Pancreas (tissue), 10 donors: ENCODE measurements around the gene ACOT8. TPM values are rescaled to one million over a fixed set of nuclear protein-coding genes. Genes with fewer than 3 reads are reported as not detected.

Source experiments
- ATAC-seq, 4 donors: fragments of 200-7000 bp; cut with Tn5 transposase; one replicate each; pipeline versions ENCODE4 v1.8.0 to v1.9.1; 2020; ENCODE audit warnings: mild to moderate bottlenecking in 4 of 4, moderate library complexity in 4 of 4
- DNase-seq, 6 donors: peaks; one replicate each; pipeline ENCODE4 v3.0.0-alpha.2; 2020
- FAIRE-seq: peaks from 2 replicates; lab custom pipeline; 2012; peaks lifted over from hg19 to GRCh38; lab: Jason Lieb, UNC
- H3K27ac ChIP-seq, 4 donors: fragments of 200-600 bp; sonication (generic); 1 replicate in 3 of 4; 2 replicates in 1 of 4; pipeline versions ENCODE4 v1.5.0 to v1.8.0; 2020
- H3K27me3 ChIP-seq, 4 donors: fragments of 200-600 bp; one replicate each; pipeline ENCODE4 v1.8.0; 2021
- H3K36me3 ChIP-seq, 3 donors: fragments of 200-600 bp; sonication (generic) in 1 of 3; one replicate each; pipeline versions ENCODE4 v1.5.0 to v1.8.0; 2020 to 2021
- H3K4me1 ChIP-seq, 3 donors: fragments of 200-600 bp; one replicate each; pipeline ENCODE4 v1.8.0; 2021
- H3K4me3 ChIP-seq, 4 donors: fragments of 200-600 bp; sonication (generic) in 2 of 4; one replicate each; pipeline versions ENCODE4 v1.5.0 to v1.8.0; 2020 to 2021
- H3K9me3 ChIP-seq, 4 donors: fragments of 200-600 bp; one replicate each; pipeline ENCODE4 v1.8.0; 2021
- WGBS, 2 donors: extraction: QIAGEN DNeasy Blood & Tissue Kit; methylation state at CpG; one replicate each; pipeline ENCODE4 v1.1.7; 2013; 5-methylcytosine and 5-hydroxymethylcytosine counted together
- intact Hi-C, 3 donors: fragments of 100-400 bp; cut with DNase I; formaldehyde crosslinking; loops; one replicate each; pipeline versions ENCODE4 v1.11.1 to v1.14.2; 2022
- polyA plus RNA-seq, 2 donors: library from polyadenylated mRNA; stranded (reverse); fragments of 200-250 nt; gene quantifications; one replicate each; pipeline ENCODE4 v1.2.3, GENCODE V29; 2013
- total RNA-seq, 6 donors: library from RNA; stranded (reverse); fragmentation: NEBNext Ultra II Directional in 4 of 6; extraction: Animal tissue kit (Norgen Biotek cat#: 25700) in 4 of 6; gene quantifications; one replicate each; pipeline versions ENCODE4 v1.2.1 to v1.2.4, GENCODE V29; 2021 to 2023
- TF ChIP-seq, protein P1 (sequence below), 4 donors: fragments of 200-600 bp; sonication (generic) in 3 of 4; IDR thresholded peaks; one replicate each; pipeline versions ENCODE4 v1.5.0 to v1.8.0; 2021; ENCODE audit warnings: antibody characterized with exemption in 4 of 4
- donor health status: healthy with polysubstance abuse.
- donor health status: DM: no; HTN: no; CAD: no; lungs with moderate emphysema.
- donor health status: DM: no; HTN: no; CAD: no.
- donor health status: control.
- donor health status: control.
- donor health status: Bipolar disorder and iron deficiency.
- donor health status: DM: yes; HTN: yes; CAD: no.
- donor health status: DM: no; HTN: no; CAD: no.
- donor health status: DM: no; HTN: no; CAD: no.
- donor health status: DM: yes; HTN: yes; CAD: no.

ACOT8 gene
- total and polyA plus RNA-seq, 8 donors = 7.0 to 21.2 (median 10.2) TPM

DNA sequence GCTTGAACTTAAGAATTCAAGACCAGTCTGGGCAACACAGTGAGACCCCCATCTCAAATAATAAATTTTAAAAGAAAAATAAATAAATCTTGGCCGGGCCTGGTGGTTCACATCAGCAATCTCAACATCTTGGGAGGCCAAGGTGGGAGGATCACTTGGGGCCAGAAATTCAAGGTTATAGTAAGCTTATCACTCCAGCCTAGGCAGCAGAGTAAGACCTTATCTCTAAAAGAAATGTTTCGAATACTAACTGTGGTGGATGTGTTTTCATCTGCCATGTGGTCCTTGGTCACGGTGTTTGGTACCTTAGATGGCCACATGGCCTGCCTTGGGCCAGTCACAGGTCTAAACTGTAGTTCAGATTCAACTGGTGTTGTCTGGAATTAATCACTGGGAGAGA lies 39.0 kb downstream of the ACOT8 start:
- H3K4me1 ChIP-seq = peaks cover 0 to 4% (median 0%) of the 10 kb centered on the region in 3 donors
- FAIRE-seq (no peak), ATAC-seq (no peak), DNase-seq (no peak)
- WGBS, 2 donors = 66% methylated on average over 3 of the region's 3 CpGs
- H3K27me3 ChIP-seq = peaks cover 0 to 15% (median 2%) of the 10 kb centered on the region in 4 donors
- H3K27ac ChIP-seq = no peak overlapping the region
- intact Hi-C loops = no loop called here
- H3K4me3 ChIP-seq = no peak overlapping the region
- H3K36me3 ChIP-seq = no peaks in the 10 kb centered on the region
- no peaks in the 10 kb centered on the region for H3K9me3 ChIP-seq
- TF ChIP-seq, protein P1, sequence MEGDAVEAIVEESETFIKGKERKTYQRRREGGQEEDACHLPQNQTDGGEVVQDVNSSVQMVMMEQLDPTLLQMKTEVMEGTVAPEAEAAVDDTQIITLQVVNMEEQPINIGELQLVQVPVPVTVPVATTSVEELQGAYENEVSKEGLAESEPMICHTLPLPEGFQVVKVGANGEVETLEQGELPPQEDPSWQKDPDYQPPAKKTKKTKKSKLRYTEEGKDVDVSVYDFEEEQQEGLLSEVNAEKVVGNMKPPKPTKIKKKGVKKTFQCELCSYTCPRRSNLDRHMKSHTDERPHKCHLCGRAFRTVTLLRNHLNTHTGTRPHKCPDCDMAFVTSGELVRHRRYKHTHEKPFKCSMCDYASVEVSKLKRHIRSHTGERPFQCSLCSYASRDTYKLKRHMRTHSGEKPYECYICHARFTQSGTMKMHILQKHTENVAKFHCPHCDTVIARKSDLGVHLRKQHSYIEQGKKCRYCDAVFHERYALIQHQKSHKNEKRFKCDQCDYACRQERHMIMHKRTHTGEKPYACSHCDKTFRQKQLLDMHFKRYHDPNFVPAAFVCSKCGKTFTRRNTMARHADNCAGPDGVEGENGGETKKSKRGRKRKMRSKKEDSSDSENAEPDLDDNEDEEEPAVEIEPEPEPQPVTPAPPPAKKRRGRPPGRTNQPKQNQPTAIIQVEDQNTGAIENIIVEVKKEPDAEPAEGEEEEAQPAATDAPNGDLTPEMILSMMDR (IDR thresholded peaks at IDR 0.05) = no peak

DNA sequence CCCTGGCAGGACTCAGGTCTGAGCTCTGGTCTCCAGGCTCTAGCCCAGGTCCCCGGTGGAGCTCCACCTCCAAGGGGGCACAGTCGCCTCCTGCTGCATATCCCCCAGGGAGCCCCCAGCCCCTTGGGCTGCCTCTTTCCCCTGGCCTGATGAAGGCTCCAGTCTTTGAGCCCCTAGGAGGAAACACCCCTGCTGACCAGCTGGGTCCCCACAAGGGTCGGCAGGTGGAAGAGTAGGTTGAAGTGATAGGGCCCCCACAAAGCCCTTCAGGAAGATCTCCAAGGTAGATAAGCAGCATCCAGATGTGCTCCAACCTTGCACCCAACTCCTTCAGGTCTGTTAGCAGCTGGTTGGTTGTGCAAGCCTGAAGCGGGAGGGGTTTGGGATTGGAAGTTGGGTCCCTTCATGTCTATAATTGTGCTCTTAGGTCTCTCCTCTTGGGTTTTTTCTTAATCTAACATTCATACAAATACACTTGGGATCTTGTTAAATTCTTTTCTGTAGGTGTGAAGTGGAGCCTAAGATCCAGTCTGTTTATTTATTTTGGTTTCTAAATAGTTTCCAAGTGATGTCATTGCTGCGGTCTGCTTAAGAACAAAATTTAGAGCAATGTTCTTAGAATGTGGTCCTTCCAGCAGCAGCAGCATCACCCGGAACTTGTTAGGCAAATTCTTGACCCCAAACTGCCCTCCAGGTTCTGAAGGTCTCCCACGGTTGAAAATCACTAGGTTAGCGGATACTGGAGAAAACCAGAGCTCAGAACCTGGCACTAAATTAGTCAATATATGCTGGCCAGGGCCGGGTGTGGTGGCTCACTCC lies 39.6 kb downstream of the ACOT8 start:
- Histone ChIP-seq H3K27me3 (peaks cover 0 to 15% (median 2%) of the 10 kb centered on the region in 4 donors), H3K27ac (no peak overlapping the region), H3K4me1 (peaks cover 0 to 4% (median 0%) of the 10 kb centered on the region in 3 donors), H3K9me3 (no peaks in the 10 kb centered on the region), H3K4me3 (no peak overlapping the region), H3K36me3 (no peaks in the 10 kb centered on the region)
- TF ChIP-seq, protein P1 (IDR thresholded peaks at IDR 0.05) = no peak
- FAIRE-seq (no peak), ATAC-seq (no peak), DNase-seq (no peak)
- intact Hi-C loops = no loop called here
- 60 to 75% methylated on average over 9 of the region's 9 CpGs for WGBS, 2 donors

DNA sequence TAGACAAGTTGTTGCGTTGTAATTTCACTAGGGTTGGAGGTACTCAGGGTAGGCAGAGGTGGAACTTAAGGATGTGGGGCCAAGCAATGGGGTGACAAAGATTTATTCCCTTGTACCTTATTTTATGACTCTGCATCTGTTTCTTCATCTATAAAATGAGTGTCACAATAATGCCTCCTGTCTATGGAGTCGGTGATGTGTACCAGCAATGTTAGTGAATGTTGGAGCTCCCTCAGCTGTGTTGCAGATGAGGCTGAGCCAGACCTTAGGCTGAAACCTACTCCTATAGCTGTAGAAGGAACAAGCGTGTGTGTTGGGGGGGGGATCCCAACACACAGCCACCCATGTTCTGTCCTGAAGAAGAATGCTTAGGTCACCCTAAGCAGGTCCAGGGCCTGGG lies 40.2 kb downstream of the ACOT8 start:
- WGBS, 2 donors = 93 to 98% methylated on average over 3 of the region's 3 CpGs
- H3K27me3 ChIP-seq = peaks cover 0 to 11% (median 0%) of the 10 kb centered on the region in 4 donors
- intact Hi-C loops = no loop called here
- TF ChIP-seq, protein P1 (IDR thresholded peaks at IDR 0.05) = no peak
- no peak overlapping the region for H3K4me3 ChIP-seq
- H3K27ac ChIP-seq = no peak overlapping the region
- H3K4me1 ChIP-seq = peaks cover 0 to 5% (median 0%) of the 10 kb centered on the region in 3 donors
- H3K36me3 ChIP-seq = no peaks in the 10 kb centered on the region
- no peak for FAIRE-seq
- no peak for ATAC-seq
- H3K9me3 ChIP-seq = no peaks in the 10 kb centered on the region
- no peak for DNase-seq

DNA sequence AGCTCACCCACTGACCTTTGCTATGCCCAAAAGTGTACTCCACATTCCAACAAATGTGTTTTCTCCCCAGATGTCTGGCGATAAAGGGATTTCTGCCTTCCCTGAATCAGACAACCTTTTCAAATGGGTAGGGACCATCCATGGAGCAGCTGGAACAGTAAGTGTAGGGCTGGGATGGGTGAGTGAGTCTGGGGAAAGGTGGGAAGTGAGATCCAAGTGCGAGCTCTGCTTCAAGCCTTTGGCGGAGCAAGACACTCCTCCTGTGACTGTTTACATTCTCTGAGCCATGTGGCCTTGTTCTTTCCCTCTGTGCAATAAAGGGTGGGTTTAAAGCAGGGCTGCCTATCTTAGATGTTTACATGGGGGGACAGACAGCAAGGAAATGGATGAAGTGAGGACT lies 42.9 kb downstream of the ACOT8 start:
- Histone ChIP-seq H3K9me3 (no peaks in the 10 kb centered on the region), H3K27ac (no peak overlapping the region), H3K4me1 (peaks cover 0 to 5% (median 0%) of the 10 kb centered on the region in 3 donors), H3K27me3 (no peaks in the 10 kb centered on the region), H3K4me3 (no peak overlapping the region), H3K36me3 (peaks cover 0 to 10% (median 6%) of the 10 kb centered on the region in 3 donors)
- TF ChIP-seq, protein P1 (IDR thresholded peaks at IDR 0.05) = no peak
- ATAC-seq (no peak), FAIRE-seq (no peak), DNase-seq (no peak)
- intact Hi-C loops = no loop called here
- 83 to 87% methylated on average over 3 of the region's 3 CpGs for WGBS, 2 donors

DNA sequence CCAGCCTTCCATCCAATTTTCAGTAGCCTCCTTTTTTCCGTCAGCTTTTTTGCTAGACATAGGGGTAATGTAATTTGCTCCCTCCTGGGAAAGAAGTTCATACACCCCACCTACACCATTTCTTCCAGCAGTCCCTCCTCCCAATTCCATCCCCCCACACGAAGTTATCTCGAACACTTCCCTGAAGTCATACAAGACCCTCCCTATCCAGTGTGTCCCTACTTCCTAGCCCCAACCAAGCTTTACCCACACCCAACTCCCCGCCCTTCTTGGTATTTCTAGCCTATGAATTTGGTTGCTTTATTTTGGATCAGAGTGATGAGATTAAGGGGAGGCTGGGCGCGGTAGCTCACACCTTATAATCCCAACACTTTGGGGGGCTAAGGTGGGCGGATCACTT lies 43.7 kb downstream of the ACOT8 start:
- H3K27me3 ChIP-seq = no peaks in the 10 kb centered on the region
- H3K4me3 ChIP-seq = no peak overlapping the region
- intact Hi-C loops = no loop called here
- ATAC-seq (no peak), FAIRE-seq (no peak), DNase-seq (no peak)
- WGBS, 2 donors = 57 to 60% methylated on average over 7 of the region's 7 CpGs
- peaks cover 0 to 18% (median 10%) of the 10 kb centered on the region in 3 donors for H3K36me3 ChIP-seq
- peaks cover 0 to 5% (median 0%) of the 10 kb centered on the region in 3 donors for H3K4me1 ChIP-seq
- no peak overlapping the region for H3K27ac ChIP-seq
- no peaks in the 10 kb centered on the region for H3K9me3 ChIP-seq
- TF ChIP-seq, protein P1 (IDR thresholded peaks at IDR 0.05) = no peak
